Fibroblast of skin of right quadriceps (primary cell): ENCODE measurements around the gene RPTOR.

Source experiments
- DNase-seq: peaks from one replicate; pipeline ENCODE4 v3.0.0-alpha.2; 2013

The RPTOR gene

DNA sequence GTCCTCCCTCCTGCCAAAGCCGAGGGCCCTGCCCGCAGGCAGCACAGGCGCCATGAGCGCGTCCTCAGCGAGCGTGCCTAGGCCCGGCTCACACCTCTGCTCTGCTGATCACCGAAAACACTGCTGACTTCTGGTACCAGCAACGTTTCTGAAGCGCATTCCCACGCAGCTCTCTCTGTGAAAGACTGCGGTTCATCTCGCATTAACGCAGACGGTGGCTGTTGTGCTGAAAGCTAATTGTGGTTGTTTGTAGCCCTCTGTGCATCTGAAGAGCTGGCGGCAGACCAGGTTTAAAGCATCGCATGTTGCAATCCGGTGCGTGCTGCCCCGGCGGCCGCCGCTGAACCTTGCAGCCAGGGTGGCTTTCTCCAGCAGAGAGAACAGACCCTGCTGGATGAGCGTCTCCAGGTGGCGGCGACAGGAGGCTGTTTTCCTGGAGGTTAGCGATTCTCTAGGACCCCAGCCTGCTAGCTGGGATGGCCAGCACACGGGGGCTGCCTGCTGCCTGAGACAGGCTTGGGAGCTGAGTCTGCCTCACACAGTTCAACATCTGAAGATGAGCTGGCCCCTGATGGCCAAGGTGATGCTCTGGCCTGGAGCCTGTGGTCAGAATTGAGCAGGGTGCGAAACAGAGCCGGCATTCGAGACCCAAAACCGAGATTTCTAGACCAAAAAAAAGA, 397.2 kb downstream of the RPTOR start:
- DNase-seq, result no peak

GRCh38 chr17:80942423-80943345, 398.0 kb downstream of the RPTOR start:
- peak; percentile 74 for DNase-seq

DNA sequence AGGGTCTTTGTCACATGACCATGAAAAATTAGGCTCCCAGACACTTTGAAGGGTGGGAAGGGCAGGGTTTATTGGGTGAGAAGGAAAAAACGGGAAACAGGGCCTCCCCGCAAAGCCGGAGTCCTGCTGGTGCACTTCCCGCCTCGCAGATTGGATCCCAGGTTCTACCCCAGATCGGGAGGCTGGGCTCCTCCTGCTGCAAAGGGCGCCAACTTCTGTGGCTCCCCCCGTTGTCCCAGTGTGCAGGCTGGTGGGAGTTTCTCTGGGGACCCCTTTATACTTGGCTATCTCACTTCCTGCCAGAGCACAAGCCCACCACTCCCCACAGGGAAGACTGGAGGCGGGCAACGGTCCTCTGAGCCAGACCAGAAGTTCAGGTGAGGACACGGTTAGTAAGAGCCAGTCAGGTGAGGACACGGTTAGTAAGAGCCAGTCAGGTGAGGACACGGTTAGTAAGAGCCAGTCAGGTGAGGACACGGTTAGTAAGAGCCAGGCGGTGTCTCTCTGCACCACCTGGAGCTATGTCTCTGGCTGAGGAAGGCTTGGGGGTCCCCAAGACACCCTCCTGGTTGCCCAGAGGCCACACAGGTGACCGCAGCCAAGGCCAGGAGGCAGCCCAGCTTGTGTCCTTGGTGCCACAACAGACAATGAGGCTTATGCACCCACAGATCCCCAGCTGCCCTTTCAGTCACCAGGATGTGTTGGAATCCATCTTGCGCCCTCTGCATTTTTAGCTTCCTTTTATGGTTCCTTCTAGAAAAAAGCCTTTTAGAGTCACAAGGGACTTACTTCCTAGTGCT, 398.9 kb downstream of the RPTOR start:
- no peak for DNase-seq

GRCh38 chr17:80944326-80944725, 399.7 kb downstream of the RPTOR start:
- DNase-seq, result no peak

GRCh38 chr17:80945736-80946135, 401.1 kb downstream of the RPTOR start:
- DNase-seq, result no peak

DNA sequence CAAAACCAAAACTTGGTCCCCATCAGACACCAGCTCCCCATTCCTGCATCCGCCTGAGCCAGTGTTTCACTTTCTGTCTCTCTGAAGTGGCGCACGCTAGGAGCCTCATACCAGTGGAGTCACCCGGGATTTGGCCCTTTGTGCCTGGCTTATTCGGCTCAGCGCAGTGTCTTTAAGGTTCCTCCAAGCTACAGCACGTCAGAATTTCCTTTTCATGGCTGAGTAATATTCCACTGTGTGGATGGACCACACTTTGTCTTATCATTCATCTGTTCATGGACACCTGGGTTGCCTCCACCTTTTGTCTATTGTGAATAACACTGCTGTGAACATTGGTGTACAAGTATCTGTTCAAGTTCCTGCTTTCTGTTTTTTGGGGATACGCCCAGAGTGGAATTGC, 401.8 kb downstream of the RPTOR start:
- DNase-seq, result no peak

GRCh38 chr17:80947200-80947940, 402.7 kb downstream of the RPTOR start:
- no peak for DNase-seq

DNA sequence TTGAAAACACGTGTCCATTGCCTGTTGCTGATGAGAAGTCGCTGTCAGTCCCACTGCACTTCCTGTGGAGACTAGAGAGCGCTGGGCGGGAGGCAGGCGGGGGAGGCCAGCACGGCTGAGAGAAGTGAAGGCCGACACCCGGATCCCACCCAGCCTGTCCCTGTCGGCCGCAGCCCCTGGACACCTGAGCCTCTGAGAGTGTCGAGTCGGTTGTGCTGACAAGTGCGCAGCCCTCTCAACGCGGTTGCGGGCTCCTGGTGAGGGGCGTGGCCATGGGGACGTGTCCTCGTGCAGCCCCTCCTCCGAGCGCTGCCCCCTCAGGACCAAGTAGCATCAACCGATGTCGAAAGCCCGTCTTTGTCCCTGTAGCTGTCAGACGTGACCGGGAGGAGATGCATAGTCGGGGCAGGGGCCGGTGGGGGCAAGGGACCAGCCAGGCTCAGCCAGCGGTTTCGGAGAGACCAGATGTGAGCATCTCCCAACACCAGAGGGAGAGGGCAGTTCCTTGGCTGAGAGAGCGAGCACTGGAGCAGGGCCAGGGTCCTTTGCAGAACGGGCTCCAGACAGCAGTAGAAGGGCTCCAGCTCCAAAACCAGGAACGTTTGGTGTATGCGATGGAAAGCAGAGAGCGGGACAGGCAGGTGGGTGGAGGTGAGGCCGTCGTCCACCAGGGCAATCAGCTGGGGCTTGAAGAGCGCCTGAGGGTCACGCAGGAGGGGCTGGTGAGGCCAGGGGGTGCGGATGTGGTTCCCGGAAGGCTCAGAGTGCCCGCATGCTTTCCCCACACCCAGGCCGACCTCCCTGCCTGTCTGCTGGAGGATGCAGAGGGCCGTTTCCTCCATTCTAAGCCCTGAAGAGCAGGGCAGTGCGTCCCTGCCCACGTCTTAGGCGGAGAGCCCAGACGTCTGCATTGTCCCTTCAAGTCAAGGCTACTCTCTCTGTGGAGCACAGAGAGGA, 403.7 kb downstream of the RPTOR start:
- DNase-seq, result no peak

- no peak for DNase-seq
Observed at GRCh38 chr17:80948976-80949450, 404.4 kb downstream of the RPTOR start.

- DNase-seq, result no peak
Observed at GRCh38 chr17:80949451-80950421, 405.1 kb downstream of the RPTOR start.

DNA sequence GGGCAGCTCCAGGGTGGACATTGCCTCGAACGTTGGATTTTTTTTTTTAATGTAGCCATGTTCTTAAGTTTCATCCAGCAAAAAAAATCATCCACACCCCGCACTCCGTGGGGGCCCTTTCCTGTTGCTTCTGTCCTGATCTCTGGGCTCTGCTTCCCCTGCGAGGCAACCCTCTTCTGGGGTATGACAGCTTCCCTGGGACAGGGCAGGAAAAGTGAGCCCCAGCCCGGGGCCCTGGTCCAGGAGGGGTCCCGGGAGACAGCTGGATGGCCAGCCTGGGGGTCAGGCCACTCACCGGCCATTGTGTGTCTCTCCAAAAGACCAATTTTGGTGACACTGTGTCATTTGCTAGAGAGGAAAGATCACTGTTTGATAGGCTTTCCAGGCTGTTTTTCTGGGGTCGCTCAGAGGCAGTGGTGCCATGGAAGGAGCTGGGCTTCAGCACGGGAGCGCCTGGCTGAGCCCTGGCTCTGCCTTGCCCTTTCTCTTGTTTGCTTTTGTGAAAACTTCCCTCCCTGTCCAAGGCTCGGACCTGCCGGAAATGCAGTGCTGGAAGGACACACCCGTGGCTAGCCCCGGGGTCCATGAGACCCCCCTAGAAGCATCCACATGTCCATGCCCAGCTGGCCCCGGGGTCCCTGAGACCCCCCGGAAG, 406.0 kb downstream of the RPTOR start:
- DNase-seq, result no peak

GRCh38 chr17:80951121-80952090, 406.8 kb downstream of the RPTOR start:
- DNase-seq, result no peak

DNA sequence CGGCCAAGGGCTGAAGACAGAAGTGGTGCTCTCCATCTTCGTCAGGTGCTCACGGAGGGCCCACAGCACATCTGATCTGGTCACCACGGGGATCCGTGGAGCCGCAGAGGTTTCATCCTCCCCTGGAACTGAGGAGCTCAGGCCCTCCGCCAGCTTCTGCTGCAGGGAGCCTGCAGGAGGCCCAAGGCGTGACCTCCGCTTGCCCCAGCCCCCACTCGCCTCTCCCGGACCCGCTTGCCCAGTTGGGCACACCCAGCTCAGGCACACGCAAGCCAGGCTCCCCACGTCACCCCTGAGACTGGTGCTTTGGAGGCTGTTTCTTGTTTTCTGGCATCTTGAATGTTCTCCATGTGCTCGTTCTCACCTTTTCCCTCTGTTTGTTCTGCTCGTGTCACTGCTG, 407.7 kb downstream of the RPTOR start:
- no peak for DNase-seq

GRCh38 chr17:80953471-80954315, 409.1 kb downstream of the RPTOR start:
- DNase-seq, result no peak

- no peak for DNase-seq
Observed at GRCh38 chr17:80955078-80955477, 410.4 kb downstream of the RPTOR start.

DNA sequence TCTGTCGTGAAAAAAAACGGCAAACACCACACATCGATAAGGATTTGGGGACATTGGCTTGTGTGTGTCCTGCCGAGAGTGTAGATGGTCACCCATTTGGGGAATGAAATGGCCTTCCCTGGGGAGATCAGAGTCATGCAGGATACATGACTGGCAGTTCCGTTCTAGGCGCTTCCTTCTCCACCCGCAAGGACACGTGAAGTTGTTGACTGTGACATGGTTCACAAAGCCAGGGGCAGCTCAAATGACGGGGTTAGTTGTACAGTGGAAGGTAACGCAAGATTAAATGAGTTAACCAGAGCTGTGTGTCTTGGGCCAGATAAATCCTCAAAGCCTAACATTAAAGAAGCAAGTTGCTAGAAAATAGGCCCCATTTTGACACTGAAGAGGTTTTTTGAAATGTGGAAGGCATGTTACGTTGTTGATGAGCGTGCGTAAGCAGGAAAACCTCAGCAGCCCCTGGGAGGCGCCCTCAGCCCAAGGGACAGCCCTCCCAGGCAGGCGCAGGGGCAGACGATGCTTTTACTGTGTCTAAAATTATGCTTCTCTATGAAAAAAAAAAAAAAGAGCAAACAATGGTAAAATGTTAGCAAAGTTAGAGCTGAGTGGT, 411.1 kb downstream of the RPTOR start:
- DNase-seq, result no peak
